SU-DHL-6 (cell line): ENCODE measurements around the gene FPR2.
"Not testable (repeated sequence)": the region's sequence is repeated elsewhere in the genome, so short reads cannot be mapped to it uniquely, and the experiment has no call there.

Experiments used
- CTCF ChIP-seq: fragments of 200-600 bp; sonication (generic); IDR thresholded peaks from one replicate; pipeline ENCODE4 v1.5.1; 2017; ENCODE audit warnings: antibody characterized with exemption, mild to moderate bottlenecking, low read length, moderate library complexity; ENCODE audit not compliant: insufficient read depth, poor library complexity, severe bottlenecking
- EZH2phosphoT487 ChIP-seq: fragments of 200-600 bp; sonication (generic), shearing (Covaris generic); conservative IDR thresholded peaks from 2 replicates; pipeline ENCODE4 v1.6.1; 2018; ENCODE audit warnings: mild to moderate bottlenecking, antibody characterized with exemption, low read length, moderate library complexity, mixed read lengths

DNA sequence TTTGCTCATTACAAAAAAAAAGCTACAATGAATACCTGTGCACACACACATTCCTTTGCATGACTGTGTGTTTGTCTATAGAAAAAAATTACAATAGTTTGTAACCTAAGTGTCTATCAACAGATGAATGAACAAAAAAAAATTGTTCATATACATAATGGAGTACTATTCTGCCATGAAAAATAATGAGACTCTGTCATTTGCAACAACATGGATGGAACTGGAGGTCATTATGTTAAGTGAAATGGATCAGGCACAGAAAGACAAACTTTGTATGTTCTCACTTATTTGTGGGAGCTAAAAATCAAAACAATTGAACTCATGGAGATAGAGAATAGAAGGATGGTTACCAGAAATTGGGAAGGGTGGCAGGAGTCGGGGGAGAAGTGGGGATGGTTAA, 15.6 kb downstream of the FPR2 start:
- not testable (repeated sequence) for TF ChIP-seq CTCF, EZH2phosphoT487
